WTC11 (cell line): ENCODE measurements around the gene ERH.

Experiments used
- CBFB ChIP-seq: sonication (generic); formaldehyde crosslinking; IDR thresholded peaks from 2 replicates; pipeline ENCODE4 v1.8.1; 2022; ENCODE audit warnings: mild to moderate bottlenecking, low read depth, missing genetic modification reagents
- CREB1 ChIP-seq: sonication (generic); formaldehyde crosslinking; IDR thresholded peaks from 2 replicates; pipeline ENCODE4 v1.8.0; 2023; ENCODE audit warnings: mild to moderate bottlenecking, missing genetic modification reagents
- ESRRA ChIP-seq: sonication (generic); formaldehyde crosslinking; IDR thresholded peaks from 2 replicates; pipeline ENCODE4 v1.8.1; 2022; ENCODE audit warnings: mild to moderate bottlenecking, missing genetic modification reagents, borderline replicate concordance
- ZNF416 ChIP-seq: fragments of 250-450 bp; sonication (Bioruptor Pico); IDR thresholded peaks from 2 replicates; pipeline ENCODE4 v1.9.0; 2021; ENCODE audit warnings: mild to moderate bottlenecking, inconsistent platforms

DNA sequence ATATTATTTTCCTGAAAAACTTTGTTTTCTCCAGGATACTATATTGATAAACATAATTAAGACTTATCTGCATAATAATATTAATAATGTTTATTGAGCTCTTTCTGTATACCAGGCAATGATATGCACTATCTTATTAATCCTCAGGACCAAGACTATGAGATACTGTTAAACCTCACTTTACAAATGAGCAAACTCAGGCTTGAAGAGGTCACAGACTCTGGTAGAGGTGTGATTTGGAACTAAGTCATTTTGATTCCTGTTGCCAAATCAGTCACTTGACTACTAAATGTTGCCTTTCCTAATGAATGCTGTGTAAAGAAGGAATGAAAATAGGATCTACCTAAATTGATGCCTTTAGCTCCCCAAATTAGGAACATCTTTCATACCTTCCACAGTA, 7.7 kb upstream of the ERH start:
- no peak for TF ChIP-seq CREB1 (CRISPR knock-in tag)
- no peak for TF ChIP-seq CBFB (CRISPR knock-in tag)
- no peak for TF ChIP-seq ZNF416 (CRISPR knock-in tag)
- TF ChIP-seq ESRRA (CRISPR knock-in tag): no peak
